AG09309 (cell line): ENCODE measurements around the gene IQGAP1.
A peak's percentile ranks its signal among the peaks of the same experiment; 100 is the strongest.
"Not testable (repeated sequence)": the region's sequence is repeated elsewhere in the genome, so short reads cannot be mapped to it uniquely, and the experiment has no call there.

Experiments used
- DNase-seq: peaks from one replicate; pipeline ENCODE4 v3.0.0-alpha.2; 2010; ENCODE audit warnings: low read depth
- H3K4me3 ChIP-seq: 2 replicates; pipeline ENCODE4 v1.5.1; 2011; ENCODE audit warnings: mild to moderate bottlenecking, low read depth, low read length, moderate library complexity; ENCODE audit not compliant: control insufficient read depth
- TF ChIP-seq, protein P1 (sequence below): IDR thresholded peaks from 2 replicates; pipeline ENCODE4 v1.5.1; 2011; ENCODE audit warnings: mild to moderate bottlenecking, low read depth, low read length, inconsistent platforms; ENCODE audit not compliant: insufficient read depth, control insufficient read depth; ENCODE audit errors: missing control alignments

The IQGAP1 gene

DNA sequence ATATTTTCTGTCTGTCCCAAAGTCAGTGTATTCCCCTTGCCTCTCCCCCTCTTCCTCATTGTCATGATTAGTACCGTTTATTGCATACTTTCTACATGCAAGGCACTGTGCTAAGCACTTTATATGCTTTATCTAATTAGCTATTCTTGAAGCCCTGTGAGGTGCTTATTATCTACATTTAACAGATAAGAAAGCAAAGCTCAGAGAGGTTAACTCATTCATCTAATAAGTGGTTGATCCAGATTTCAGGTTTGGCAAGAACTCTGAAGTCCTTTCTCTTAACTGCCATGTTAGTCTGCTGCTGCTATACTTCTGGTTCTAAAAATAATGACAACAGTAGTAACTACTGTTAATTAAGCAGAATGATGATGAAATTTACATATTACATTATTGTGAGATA, 13.5 kb downstream of the IQGAP1 start:
- TF ChIP-seq, protein P1, sequence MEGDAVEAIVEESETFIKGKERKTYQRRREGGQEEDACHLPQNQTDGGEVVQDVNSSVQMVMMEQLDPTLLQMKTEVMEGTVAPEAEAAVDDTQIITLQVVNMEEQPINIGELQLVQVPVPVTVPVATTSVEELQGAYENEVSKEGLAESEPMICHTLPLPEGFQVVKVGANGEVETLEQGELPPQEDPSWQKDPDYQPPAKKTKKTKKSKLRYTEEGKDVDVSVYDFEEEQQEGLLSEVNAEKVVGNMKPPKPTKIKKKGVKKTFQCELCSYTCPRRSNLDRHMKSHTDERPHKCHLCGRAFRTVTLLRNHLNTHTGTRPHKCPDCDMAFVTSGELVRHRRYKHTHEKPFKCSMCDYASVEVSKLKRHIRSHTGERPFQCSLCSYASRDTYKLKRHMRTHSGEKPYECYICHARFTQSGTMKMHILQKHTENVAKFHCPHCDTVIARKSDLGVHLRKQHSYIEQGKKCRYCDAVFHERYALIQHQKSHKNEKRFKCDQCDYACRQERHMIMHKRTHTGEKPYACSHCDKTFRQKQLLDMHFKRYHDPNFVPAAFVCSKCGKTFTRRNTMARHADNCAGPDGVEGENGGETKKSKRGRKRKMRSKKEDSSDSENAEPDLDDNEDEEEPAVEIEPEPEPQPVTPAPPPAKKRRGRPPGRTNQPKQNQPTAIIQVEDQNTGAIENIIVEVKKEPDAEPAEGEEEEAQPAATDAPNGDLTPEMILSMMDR: no peak
- DNase-seq: no peak
- no peak overlapping the region for H3K4me3 ChIP-seq

GRCh38 chr15:90402223-90402622, 14.2 kb downstream of the IQGAP1 start:
- no peak overlapping the region for H3K4me3 ChIP-seq
- peak; percentile 74 for DNase-seq
- TF ChIP-seq, protein P1: no peak

GRCh38 chr15:90402767-90403166, 14.7 kb downstream of the IQGAP1 start:
- DNase-seq: no peak
- H3K4me3 ChIP-seq: no peak overlapping the region
- TF ChIP-seq, protein P1: no peak

DNA sequence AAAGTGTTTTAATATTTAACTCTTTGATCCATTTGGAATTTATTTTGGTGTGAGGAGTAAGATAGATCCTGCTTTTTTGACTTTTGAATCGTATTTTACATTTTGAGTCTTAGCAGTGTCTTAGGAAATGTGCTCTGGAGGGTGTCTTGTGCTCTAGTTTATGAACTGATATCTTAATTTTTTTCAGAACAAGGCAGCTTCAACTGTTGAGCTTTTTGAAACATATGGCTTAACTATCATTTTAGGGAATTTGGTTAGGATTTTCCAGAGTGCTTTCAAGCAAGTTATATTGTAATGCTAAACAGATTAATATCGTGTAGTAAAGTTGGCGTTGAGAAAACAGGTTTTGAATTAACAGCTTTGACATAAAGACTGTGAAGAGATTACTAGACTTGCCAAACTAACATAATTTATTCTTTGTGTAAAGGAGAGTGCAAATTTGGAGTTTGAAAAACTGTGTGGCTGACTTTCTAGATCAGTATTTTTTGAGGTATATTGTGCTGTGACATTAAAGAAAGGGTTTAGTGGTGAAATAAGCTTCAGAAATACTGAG, 17.1 kb downstream of the IQGAP1 start:
- TF ChIP-seq, protein P1: no peak
- no peak for DNase-seq
- H3K4me3 ChIP-seq: no peak overlapping the region

DNA sequence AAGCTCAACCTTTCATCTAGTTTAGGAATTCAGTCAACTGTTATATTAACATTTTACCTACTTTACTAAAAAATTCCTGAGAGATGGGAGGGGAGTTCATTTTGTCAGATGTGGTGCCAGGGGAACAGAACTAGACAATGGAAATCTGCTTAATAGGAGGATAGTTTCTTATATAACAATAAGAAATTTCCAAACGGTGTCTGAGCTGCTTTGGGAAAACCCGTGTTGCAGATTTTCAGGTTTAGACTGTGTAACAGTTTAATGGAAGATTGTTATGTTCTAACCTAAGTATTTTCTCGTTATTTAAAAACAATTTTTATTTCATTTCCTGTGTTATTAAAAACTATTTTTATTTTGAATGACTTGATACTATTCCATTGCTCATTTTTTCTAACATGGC, 19.3 kb downstream of the IQGAP1 start:
- TF ChIP-seq, protein P1: no peak
- H3K4me3 ChIP-seq: no peak overlapping the region
- no peak for DNase-seq

DNA sequence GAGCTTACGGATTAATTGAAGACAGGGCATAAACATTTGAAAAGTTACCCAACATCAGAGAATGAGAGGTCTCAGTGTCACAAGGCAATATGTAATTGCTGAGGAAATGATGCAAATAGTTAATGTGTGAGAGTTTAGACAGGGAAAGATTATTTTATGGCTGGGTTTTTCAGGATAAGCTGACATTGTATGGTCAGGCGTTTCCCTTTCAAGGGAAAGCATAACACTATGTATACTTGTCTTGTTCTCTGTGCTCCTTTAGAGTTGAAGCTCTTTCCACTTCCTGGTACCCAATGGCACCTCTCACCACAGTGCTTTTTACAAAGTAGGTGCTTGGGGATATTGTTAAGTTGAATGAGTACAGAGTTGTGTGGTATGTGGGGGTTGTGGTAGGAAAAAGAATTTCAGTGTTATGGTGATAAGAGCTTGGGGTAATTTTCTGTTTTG, 19.9 kb downstream of the IQGAP1 start:
- H3K4me3 ChIP-seq: no peak overlapping the region
- DNase-seq: peak; percentile 34
- TF ChIP-seq, protein P1: no peak

GRCh38 chr15:90408657-90409056, 20.6 kb downstream of the IQGAP1 start:
- DNase-seq: no peak
- H3K4me3 ChIP-seq: no peak overlapping the region

DNA sequence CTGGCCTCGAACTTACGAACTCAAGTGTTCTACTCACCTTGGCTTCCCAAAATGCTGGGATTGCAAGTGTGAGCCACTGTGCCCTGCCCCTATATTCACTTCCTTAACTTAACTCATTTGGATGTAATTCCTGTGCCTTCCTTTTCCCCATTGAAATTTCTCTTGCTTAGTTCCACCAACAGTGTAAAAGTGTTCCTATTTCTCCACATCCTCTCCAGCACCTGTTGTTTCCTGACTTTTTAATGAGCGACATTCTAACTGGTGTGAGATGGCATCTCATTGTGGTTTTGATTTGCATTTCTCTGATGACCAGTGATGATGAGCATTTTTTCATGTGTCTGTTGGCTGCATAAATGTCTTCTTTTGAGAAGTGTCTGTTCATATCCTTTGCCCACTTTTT, 21.5 kb downstream of the IQGAP1 start:
- not testable (repeated sequence) for H3K4me3 ChIP-seq, DNase-seq

More at GRCh38 chr15:90408657-90409056, 20.6 kb downstream of the IQGAP1 start:
- TF ChIP-seq, protein P1: no peak

GRCh38 chr15:90410316-90410715, 22.3 kb downstream of the IQGAP1 start:
- H3K4me3 ChIP-seq, DNase-seq: not testable (repeated sequence)
